Lung (tissue), 12 donors: ENCODE results near the gene MYH10. TPM values are rescaled to one million over a fixed set of nuclear protein-coding genes. Genes with fewer than 3 reads are reported as not detected.

Experiments
- ATAC-seq: fragments of 200-7000 bp; cut with Tn5 transposase; one replicate; pipeline ENCODE4 v1.9.1; 2020; ENCODE audit warnings: moderate number of reproducible peaks; ENCODE audit not compliant: insufficient read depth, low FRiP score
- DNase-seq, 3 donors: peaks; one replicate each; pipeline ENCODE4 v3.0.0-alpha.2; 2013 to 2017
- H3K27ac ChIP-seq, 2 donors: one replicate each; pipeline ENCODE4 v1.5.1; 2013; ENCODE audit warnings: mild to moderate bottlenecking in 2 of 2, moderate library complexity in 2 of 2, control low read depth in 1 of 2, inconsistent platforms in 1 of 2, low read depth in 1 of 2, low read length in 1 of 2
- H3K27me3 ChIP-seq, 3 donors: one replicate each; pipeline ENCODE4 v1.5.1; 2013; ENCODE audit warnings: low read length in 2 of 3; ENCODE audit not compliant: control insufficient read depth in 3 of 3, insufficient read depth in 3 of 3
- H3K36me3 ChIP-seq, 4 donors: one replicate each; pipeline ENCODE4 v1.5.1; 2013; ENCODE audit warnings: low read length in 4 of 4, mild to moderate bottlenecking in 1 of 4, moderate library complexity in 1 of 4; ENCODE audit not compliant: control insufficient read depth in 4 of 4, insufficient read depth in 4 of 4
- H3K4me1 ChIP-seq, 5 donors: one replicate each; pipeline ENCODE4 v1.5.1; 2013; ENCODE audit warnings: low read length in 5 of 5, mild to moderate bottlenecking in 2 of 5, moderate library complexity in 1 of 5; ENCODE audit not compliant: control insufficient read depth in 5 of 5, insufficient read depth in 5 of 5
- H3K4me3 ChIP-seq: one replicate; pipeline ENCODE4 v1.5.1; 2013; ENCODE audit warnings: mild to moderate bottlenecking, control low read depth, moderate library complexity
- H3K9ac ChIP-seq, 2 donors: one replicate each; pipeline ENCODE4 v1.5.1; 2013; ENCODE audit warnings: low read length in 2 of 2, control low read depth in 1 of 2; ENCODE audit not compliant: insufficient read depth in 1 of 2
- H3K9me3 ChIP-seq, 4 donors: one replicate each; pipeline ENCODE4 v1.5.1; 2013; ENCODE audit warnings: low read length in 3 of 4, mild to moderate bottlenecking in 1 of 4, moderate library complexity in 1 of 4; ENCODE audit not compliant: control insufficient read depth in 4 of 4, insufficient read depth in 3 of 4
- CTCF ChIP-seq: IDR thresholded peaks from 2 replicates; pipeline ENCODE4 v1.5.1; 2012; ENCODE audit warnings: mild to moderate bottlenecking; ENCODE audit errors: control extremely low read depth, extremely low read depth
- WGBS, 2 donors: extraction: QIAGEN DNeasy Blood & Tissue Kit; methylation state at CpG; one replicate each; pipeline ENCODE4 v1.1.7; 2013; 5-methylcytosine and 5-hydroxymethylcytosine counted together
- polyA plus RNA-seq, 2 donors: library from polyadenylated mRNA; stranded (reverse); fragments of 200-250 nt; gene quantifications; one replicate each; pipeline ENCODE4 v1.2.1, GENCODE V29; 2013
- total RNA-seq, 2 donors: library from RNA; depleted of rRNA in 1 of 2; stranded (reverse); fragments of >200 nt in 1 of 2; gene quantifications; one replicate each; pipeline ENCODE4 v1.2.1, GENCODE V29; 2014 to 2021
- donor health status: control.
- donor health status: control.
- donor health status: Bipolar disorder and iron deficiency.
- donor health status: healthy.
- donor health status: DM: yes; HTN: yes; CAD: no.

MYH10 gene
- total and polyA plus RNA-seq, 4 donors: 9.6 to 194 (median 44.7) TPM

- Histone ChIP-seq H3K27ac (no peak overlapping the region), H3K4me3 (no peak overlapping the region), H3K9me3 (no peaks in the 10 kb centered on the region), H3K36me3 (peaks cover 12 to 63% (median 50%) of the 10 kb centered on the region in 4 donors), H3K4me1 (peaks cover 0 to 7% (median 3%) of the 10 kb centered on the region in 5 donors), H3K9ac (no peak overlapping the region), H3K27me3 (no peaks in the 10 kb centered on the region)
- DNase-seq: no peak
- no peak for TF ChIP-seq CTCF
- no peak for ATAC-seq
- 88 to 90% methylated on average over 15 of the region's 15 CpGs for WGBS, 2 donors
These were observed 155.7 kb downstream of the MYH10 start for GRCh38 chr17:8474826-8475225.

- no peak overlapping the region for H3K27ac ChIP-seq
- peaks cover 8 to 54% (median 48%) of the 10 kb centered on the region in 4 donors for H3K36me3 ChIP-seq
- peaks cover 0 to 5% (median 0%) of the 10 kb centered on the region in 5 donors for H3K4me1 ChIP-seq
- no peak overlapping the region for H3K9ac ChIP-seq
- DNase-seq: no peak
- no peaks in the 10 kb centered on the region for H3K27me3 ChIP-seq
- WGBS, 2 donors: 95% methylated on average over 13 of the region's 13 CpGs
- ATAC-seq: no peak
- no peaks in the 10 kb centered on the region for H3K9me3 ChIP-seq
- no peak for TF ChIP-seq CTCF
- H3K4me3 ChIP-seq: no peak overlapping the region
These were observed 156.9 kb downstream of the MYH10 start for GRCh38 chr17:8473451-8474192.

GRCh38 chr17:8472663-8473062 lies 157.9 kb downstream of the MYH10 start:
- H3K4me3 ChIP-seq: no peak overlapping the region
- peaks cover 9 to 52% (median 46%) of the 10 kb centered on the region in 4 donors for H3K36me3 ChIP-seq
- 92 to 94% methylated on average over 8 of the region's 8 CpGs for WGBS, 2 donors
- DNase-seq: no peak
- no peak overlapping the region for H3K27ac ChIP-seq
- H3K9ac ChIP-seq: no peak overlapping the region
- no peak for TF ChIP-seq CTCF
- H3K27me3 ChIP-seq: no peaks in the 10 kb centered on the region
- no peak for ATAC-seq
- H3K4me1 ChIP-seq: peaks cover 0 to 5% (median 0%) of the 10 kb centered on the region in 5 donors
- no peaks in the 10 kb centered on the region for H3K9me3 ChIP-seq
